K562 (cell line): ENCODE data around the gene SULT1E1. TPM values are rescaled to one million over a fixed set of nuclear protein-coding genes. Genes with fewer than 3 reads are reported as not detected.

Experiments
- ATAC-seq: fragments of 200-7000 bp; cut with Tn5 transposase; 3 replicates; pipeline ENCODE4 v1.9.1; 2020; ENCODE audit warnings: moderate library complexity
- BruUV-seq: library from RNA; stranded (reverse); fragments of 400-500 nt; replicated peaks from 2 replicates; lab custom pipeline; 2021; lab: Mats Ljungman, UMichigan
- CTCF ChIA-PET: fragments of 300-600 bp; formaldehyde crosslinking; extraction: SDS; loops from one replicate; lab custom pipeline; 2021; ENCODE audit warnings: low intra/inter-chr PET ratio; lab: Yijun Ruan, JAX
- POLR2A ChIA-PET: fragments of 300-600, 350-650 bp; sonication (Branson Sonifier 250); formaldehyde crosslinking; extraction: SDS; loops from one replicate; lab custom pipeline; 2021; ENCODE audit warnings: antibody characterized with exemption, inconsistent platforms; lab: Yijun Ruan, JAX
- DNase-seq, 4 experiments: peaks; one replicate each; pipeline versions ENCODE4 v3.0.0 to v3.0.0-alpha.2; 2011 to 2018; ENCODE audit warnings: low spot score in 3 of 4, mixed read lengths in 3 of 4; ENCODE audit errors: extremely low read depth in 1 of 4
- FAIRE-seq: peaks from 2 replicates; lab custom pipeline; 2011; peaks lifted over from hg19 to GRCh38; lab: Jason Lieb, UNC
- H2AFZ ChIP-seq: 2 replicates; pipeline ENCODE4 v1.6.0; 2011; ENCODE audit warnings: low read depth, low read length, control low read depth, inconsistent platforms
- H3K27ac ChIP-seq: fragments of 200-600 bp; 3 replicates; pipeline ENCODE4 v1.8.0; 2011; ENCODE audit warnings: low read depth, mild to moderate bottlenecking, control low read depth, inconsistent platforms, low read length, moderate library complexity, mixed read lengths; ENCODE audit errors: extremely low read depth
- H3K27me3 ChIP-seq, 2 experiments: fragments of 300-600 bp in 1 of 2; 2 replicates in 1 of 2; 3 replicates in 1 of 2; pipeline versions ENCODE4 v1.6.0 to v1.8.0; 2011; ENCODE audit warnings: inconsistent platforms in 2 of 2, low read length in 2 of 2, mild to moderate bottlenecking in 1 of 2, mixed read lengths in 1 of 2, moderate library complexity in 1 of 2; ENCODE audit not compliant: control insufficient read depth in 2 of 2, insufficient read depth in 2 of 2
- H3K36me3 ChIP-seq: fragments of 300-600 bp; 3 replicates; pipeline ENCODE4 v1.8.0; 2011; ENCODE audit warnings: mild to moderate bottlenecking, low read length, inconsistent platforms; ENCODE audit not compliant: control insufficient read depth, insufficient read depth
- H3K4me1 ChIP-seq, 2 experiments: fragments of 200-600 bp in 1 of 2; replicated peaks in 1 of 2; 2 replicates in 1 of 2; 3 replicates in 1 of 2; pipeline versions ENCODE4 v1.5.1 to v1.8.0; 2011; ENCODE audit warnings: inconsistent platforms in 2 of 2, low read length in 2 of 2, mild to moderate bottlenecking in 1 of 2, mixed read lengths in 1 of 2, moderate library complexity in 1 of 2; ENCODE audit not compliant: control insufficient read depth in 2 of 2, insufficient read depth in 2 of 2
- H3K4me2 ChIP-seq: 2 replicates; pipeline ENCODE4 v1.6.1; 2011; ENCODE audit warnings: low read length, control low read depth, inconsistent platforms, mixed read lengths; ENCODE audit not compliant: insufficient read depth
- H3K4me3 ChIP-seq: fragments of 200-600 bp; sonication (generic), shearing (Covaris generic); 2 replicates; pipeline ENCODE4 v1.5.1; 2016; ENCODE audit warnings: control low read depth, inconsistent platforms
- H3K79me2 ChIP-seq: fragments of 200-600 bp; 3 replicates; pipeline ENCODE4 v1.8.0; 2011; ENCODE audit warnings: low read length, inconsistent platforms; ENCODE audit not compliant: control insufficient read depth, insufficient read depth
- H3K9ac ChIP-seq, 2 experiments: 2 replicates each; pipeline versions ENCODE4 v1.6.0 to v1.6.1; 2011; ENCODE audit warnings: low read depth in 2 of 2, low read length in 2 of 2, control low read depth in 1 of 2, inconsistent platforms in 1 of 2, mild to moderate bottlenecking in 1 of 2, mixed read lengths in 1 of 2; ENCODE audit not compliant: insufficient read depth in 1 of 2
- H3K9me1 ChIP-seq: one replicate; pipeline ENCODE4 v1.6.0; 2011; ENCODE audit warnings: inconsistent platforms, mild to moderate bottlenecking, low read length, moderate library complexity; ENCODE audit not compliant: control insufficient read depth, insufficient read depth
- H3K9me3 ChIP-seq: replicated peaks from 2 replicates; pipeline ENCODE4 v1.5.1; 2011; ENCODE audit warnings: low read depth, low read length, inconsistent platforms; ENCODE audit not compliant: control insufficient read depth, insufficient read depth
- H4K20me1 ChIP-seq: replicated peaks from 2 replicates; pipeline ENCODE4 v1.6.1; 2011; ENCODE audit warnings: low read length, inconsistent platforms, mixed read lengths; ENCODE audit not compliant: control insufficient read depth, insufficient read depth
- HLTF ChIP-seq: fragments of 450-650 bp; IDR thresholded peaks from 2 replicates; pipeline ENCODE4 v1.6.1; 2016
- NFE2 ChIP-seq: IDR thresholded peaks from 2 replicates; pipeline ENCODE4 v1.6.1; 2014; ENCODE audit warnings: antibody characterized with exemption, low read depth
- RAD21 ChIP-seq, 2 experiments: fragments of 250-450 bp in 1 of 2; fragments of 450-650 bp in 1 of 2; sonication (Bioruptor Pico) in 1 of 2; formaldehyde crosslinking in 1 of 2; IDR thresholded peaks in 1 of 2; conservative IDR thresholded peaks in 1 of 2; 2 replicates each; pipeline versions ENCODE4 v1.4.0 to v1.8.0; 2020 to 2022; ENCODE audit warnings: mild to moderate bottlenecking in 2 of 2, moderate library complexity in 1 of 2
- SMARCA4 ChIP-seq: fragments of 450-650 bp; IDR thresholded peaks from 2 replicates; pipeline ENCODE4 v1.6.1; 2016
- XRCC5 ChIP-seq: fragments of 200-400 bp; formaldehyde crosslinking; IDR thresholded peaks from 2 replicates; pipeline ENCODE4 v1.6.1; 2017; ENCODE audit warnings: low read depth, mild to moderate bottlenecking, low read length
- ZKSCAN1 ChIP-seq: fragments of 150-350 bp; IDR thresholded peaks from 2 replicates; pipeline ENCODE4 v1.6.1; 2016; ENCODE audit warnings: low read depth, low read length
- ZNF561 ChIP-seq: fragments of 450-650 bp; formaldehyde crosslinking; conservative IDR thresholded peaks from 2 replicates; pipeline ENCODE4 v1.4.0; 2020; ENCODE audit warnings: mild to moderate bottlenecking, moderate library complexity
- ZNF699 ChIP-seq: fragments of 250-450 bp; sonication (Bioruptor Pico); IDR thresholded peaks from 2 replicates; pipeline ENCODE4 v1.8.0; 2021; ENCODE audit warnings: mild to moderate bottlenecking, moderate library complexity; ENCODE audit not compliant: insufficient replicate concordance
- WGBS: fragments of 100-300 bp; shearing (Covaris generic); methylation state at CpG from one replicate; pipeline ENCODE4 v1.1.6; 2016; ENCODE audit warnings: low coverage, mixed read lengths; ENCODE audit not compliant: insufficient coverage; ENCODE audit errors: missing lambda C conversion rate; 5-methylcytosine and 5-hydroxymethylcytosine counted together
- in situ Hi-C: fragments of 300-500 bp; cut with MboI; formaldehyde crosslinking; loops from 4 replicates; pipeline ENCODE4 v1.15.0; 2018; ENCODE audit warnings: inconsistent platforms, mixed read lengths
- intact Hi-C: fragments of 100-400 bp; cut with micrococcal nuclease; formaldehyde crosslinking; loops from 2 replicates; pipeline ENCODE4 v1.14.2; 2022
- polyA plus RNA-seq, 8 experiments: library from polyadenylated mRNA; depleted of rRNA in 4 of 8; stranded (reverse) in 5 of 8; unstranded in 3 of 8; fragments of >200 nt; fragmentation: Nextera tagmentation in 2 of 8; fragmentation: Illumina TruSeq in 1 of 8; extraction: Ambion mirVana in 2 of 8; extraction: Trizol in 1 of 8; gene quantifications; 2 replicates each; pipeline versions ENCODE4 v1.2.1 to v1.2.3, GENCODE V29; 2011 to 2014; ENCODE audit warnings: inconsistent platforms in 1 of 8, missing spikeins in 1 of 8
- total RNA-seq, 7 experiments: library from RNA; depleted of rRNA in 6 of 7; stranded (reverse); fragments of >200 nt in 6 of 7; fragmentation: Illumina TruSeq in 2 of 7; extraction: Trizol in 2 of 7; gene quantifications; 2 replicates each; pipeline versions ENCODE4 v1.2.1 to v1.2.3, GENCODE V29; 2011 to 2021; ENCODE audit warnings: low replicate concordance in 1 of 7
- TF ChIP-seq, protein P1 (sequence below): sonication (generic); formaldehyde crosslinking; IDR thresholded peaks from 2 replicates; pipeline ENCODE4 v1.4.0; 2020; ENCODE audit warnings: mild to moderate bottlenecking, missing genetic modification reagents
- TF ChIP-seq, protein P2 (sequence below): sonication (generic); formaldehyde crosslinking; IDR thresholded peaks from 2 replicates; pipeline ENCODE4 v1.8.0; 2022; ENCODE audit warnings: mild to moderate bottlenecking, missing genetic modification reagents
- TF ChIP-seq, protein P3 (sequence below): fragments of 250-450 bp; sonication (Bioruptor Pico); IDR thresholded peaks from 2 replicates; pipeline ENCODE4 v1.5.0; 2021; ENCODE audit warnings: mild to moderate bottlenecking, borderline replicate concordance
- TF ChIP-seq, protein P4 (sequence below): fragments of 250-450 bp; sonication (Bioruptor Pico); IDR thresholded peaks from 2 replicates; pipeline ENCODE4 v1.8.0; 2022; ENCODE audit warnings: moderate library complexity, mild to moderate bottlenecking, inconsistent platforms

The SULT1E1 gene
- total and polyA plus RNA-seq, 9 of the 15 experiments (the other 6 are each of a cell fraction or from before 2014, with no cell fraction given), result not detected

DNA sequence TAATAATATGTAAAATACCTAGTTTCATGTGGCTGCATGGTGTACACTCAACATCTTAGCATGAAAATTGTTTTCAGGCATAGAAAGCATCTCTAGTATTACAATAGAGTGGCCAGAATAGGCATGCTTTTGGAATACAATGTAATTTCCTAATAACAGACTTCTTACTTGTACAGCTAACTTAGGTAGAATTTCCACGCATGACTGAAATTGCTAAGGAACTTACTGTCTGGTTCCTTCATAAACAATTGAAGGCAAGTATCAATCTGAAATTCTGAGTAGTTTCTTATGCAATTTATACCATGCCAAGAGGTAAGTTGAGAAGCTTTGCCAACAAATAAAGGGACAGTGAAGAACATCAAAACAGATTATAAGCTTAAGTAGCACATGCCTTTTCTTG, 26.7 kb downstream of the SULT1E1 start:
- CTCF ChIA-PET, result no interaction called here
- Histone ChIP-seq H3K4me3 (no peak overlapping the region), H3K27me3 (no peaks in the 10 kb centered on the region), H3K79me2 (no peaks in the 10 kb centered on the region), H3K9me1 (no peaks in the 10 kb centered on the region), H3K4me1 (no peaks in the 10 kb centered on the region; a peak in 1 of 5 replicates), H3K9me3 (no peaks in the 10 kb centered on the region), H2AFZ (no peak overlapping the region), H3K36me3 (no peaks in the 10 kb centered on the region), H3K9ac (no peak overlapping the region), H4K20me1 (no peaks in the 10 kb centered on the region), H3K4me2 (no peak overlapping the region), H3K27ac (no peak overlapping the region)
- ATAC-seq, result no peak
- intact Hi-C loops, result no loop called here
- TF ChIP-seq, protein P1, sequence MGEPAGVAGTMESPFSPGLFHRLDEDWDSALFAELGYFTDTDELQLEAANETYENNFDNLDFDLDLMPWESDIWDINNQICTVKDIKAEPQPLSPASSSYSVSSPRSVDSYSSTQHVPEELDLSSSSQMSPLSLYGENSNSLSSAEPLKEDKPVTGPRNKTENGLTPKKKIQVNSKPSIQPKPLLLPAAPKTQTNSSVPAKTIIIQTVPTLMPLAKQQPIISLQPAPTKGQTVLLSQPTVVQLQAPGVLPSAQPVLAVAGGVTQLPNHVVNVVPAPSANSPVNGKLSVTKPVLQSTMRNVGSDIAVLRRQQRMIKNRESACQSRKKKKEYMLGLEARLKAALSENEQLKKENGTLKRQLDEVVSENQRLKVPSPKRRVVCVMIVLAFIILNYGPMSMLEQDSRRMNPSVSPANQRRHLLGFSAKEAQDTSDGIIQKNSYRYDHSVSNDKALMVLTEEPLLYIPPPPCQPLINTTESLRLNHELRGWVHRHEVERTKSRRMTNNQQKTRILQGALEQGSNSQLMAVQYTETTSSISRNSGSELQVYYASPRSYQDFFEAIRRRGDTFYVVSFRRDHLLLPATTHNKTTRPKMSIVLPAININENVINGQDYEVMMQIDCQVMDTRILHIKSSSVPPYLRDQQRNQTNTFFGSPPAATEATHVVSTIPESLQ (CRISPR knock-in tag), result no peak
- TF ChIP-seq XRCC5, result no peak
- TF ChIP-seq ZNF561 (CRISPR knock-in tag), result no peak
- no peak for TF ChIP-seq HLTF
- TF ChIP-seq, protein P2, sequence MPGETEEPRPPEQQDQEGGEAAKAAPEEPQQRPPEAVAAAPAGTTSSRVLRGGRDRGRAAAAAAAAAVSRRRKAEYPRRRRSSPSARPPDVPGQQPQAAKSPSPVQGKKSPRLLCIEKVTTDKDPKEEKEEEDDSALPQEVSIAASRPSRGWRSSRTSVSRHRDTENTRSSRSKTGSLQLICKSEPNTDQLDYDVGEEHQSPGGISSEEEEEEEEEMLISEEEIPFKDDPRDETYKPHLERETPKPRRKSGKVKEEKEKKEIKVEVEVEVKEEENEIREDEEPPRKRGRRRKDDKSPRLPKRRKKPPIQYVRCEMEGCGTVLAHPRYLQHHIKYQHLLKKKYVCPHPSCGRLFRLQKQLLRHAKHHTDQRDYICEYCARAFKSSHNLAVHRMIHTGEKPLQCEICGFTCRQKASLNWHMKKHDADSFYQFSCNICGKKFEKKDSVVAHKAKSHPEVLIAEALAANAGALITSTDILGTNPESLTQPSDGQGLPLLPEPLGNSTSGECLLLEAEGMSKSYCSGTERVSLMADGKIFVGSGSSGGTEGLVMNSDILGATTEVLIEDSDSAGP (CRISPR knock-in tag), result no peak
- no peak for TF ChIP-seq NFE2
- TF ChIP-seq ZKSCAN1, result no peak
- TF ChIP-seq ZNF699 (CRISPR knock-in tag), result no peak
- no peak for TF ChIP-seq RAD21 (CRISPR knock-in tag; conservative IDR thresholded peaks at IDR 0.05 in 1 of 2, IDR thresholded peaks at IDR 0.05 in 1 of 2)
- TF ChIP-seq SMARCA4, result no peak
- TF ChIP-seq, protein P3, sequence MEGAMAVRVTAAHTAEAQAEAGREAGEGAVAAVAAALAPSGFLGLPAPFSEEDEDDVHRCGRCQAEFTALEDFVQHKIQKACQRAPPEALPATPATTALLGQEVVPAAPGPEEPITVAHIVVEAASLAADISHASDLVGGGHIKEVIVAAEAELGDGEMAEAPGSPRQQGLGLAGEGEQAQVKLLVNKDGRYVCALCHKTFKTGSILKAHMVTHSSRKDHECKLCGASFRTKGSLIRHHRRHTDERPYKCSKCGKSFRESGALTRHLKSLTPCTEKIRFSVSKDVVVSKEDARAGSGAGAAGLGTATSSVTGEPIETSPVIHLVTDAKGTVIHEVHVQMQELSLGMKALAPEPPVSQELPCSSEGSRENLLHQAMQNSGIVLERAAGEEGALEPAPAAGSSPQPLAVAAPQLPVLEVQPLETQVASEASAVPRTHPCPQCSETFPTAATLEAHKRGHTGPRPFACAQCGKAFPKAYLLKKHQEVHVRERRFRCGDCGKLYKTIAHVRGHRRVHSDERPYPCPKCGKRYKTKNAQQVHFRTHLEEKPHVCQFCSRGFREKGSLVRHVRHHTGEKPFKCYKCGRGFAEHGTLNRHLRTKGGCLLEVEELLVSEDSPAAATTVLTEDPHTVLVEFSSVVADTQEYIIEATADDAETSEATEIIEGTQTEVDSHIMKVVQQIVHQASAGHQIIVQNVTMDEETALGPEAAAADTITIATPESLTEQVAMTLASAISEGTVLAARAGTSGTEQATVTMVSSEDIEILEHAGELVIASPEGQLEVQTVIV, result no peak
- TF ChIP-seq, protein P4, sequence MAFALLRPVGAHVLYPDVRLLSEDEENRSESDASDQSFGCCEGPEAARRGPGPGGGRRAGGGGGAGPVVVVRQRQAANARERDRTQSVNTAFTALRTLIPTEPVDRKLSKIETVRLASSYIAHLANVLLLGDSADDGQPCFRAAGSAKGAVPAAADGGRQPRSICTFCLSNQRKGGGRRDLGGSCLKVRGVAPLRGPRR, result no peak
- no TSS peak for BruUV-seq
- 0% methylated on average over 1 of the region's 1 CpG for WGBS
- in situ Hi-C loops, result no loop called here
- POLR2A ChIA-PET, result no interaction called here
- no peak for FAIRE-seq
- DNase-seq, result no peak
